Activated T-cell treated with anti-CD3 and anti-CD28 coated beads for 4 hours (primary cell): ENCODE results near the gene C3AR1.
"Not testable (repeated sequence)": the region's sequence is repeated elsewhere in the genome, so short reads cannot be mapped to it uniquely, and the experiment has no call there.

ENCODE experiments used
- DNase-seq: peaks from one replicate; pipeline ENCODE4 v3.0.0-alpha.2; 2020

C3AR1 gene

DNA sequence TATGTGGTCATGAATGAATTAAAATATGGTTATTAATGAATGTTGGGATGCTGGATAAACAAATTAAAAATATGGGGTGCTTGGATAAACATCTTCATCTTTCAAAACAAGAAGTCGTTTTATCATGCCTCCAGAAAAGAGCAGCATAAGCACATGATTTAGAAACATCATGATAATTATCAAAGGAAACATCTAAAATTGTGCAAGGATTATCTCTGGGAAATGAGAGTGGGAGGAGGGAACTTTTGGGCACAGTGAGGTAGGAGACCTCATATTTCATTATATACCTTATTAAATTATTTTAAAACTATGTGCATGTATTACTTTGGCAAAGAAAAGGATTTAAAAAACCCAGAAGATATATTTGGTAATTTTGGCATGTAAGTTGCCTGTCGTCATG lies 8.9 kb downstream of the C3AR1 start:
- no peak for DNase-seq

DNA sequence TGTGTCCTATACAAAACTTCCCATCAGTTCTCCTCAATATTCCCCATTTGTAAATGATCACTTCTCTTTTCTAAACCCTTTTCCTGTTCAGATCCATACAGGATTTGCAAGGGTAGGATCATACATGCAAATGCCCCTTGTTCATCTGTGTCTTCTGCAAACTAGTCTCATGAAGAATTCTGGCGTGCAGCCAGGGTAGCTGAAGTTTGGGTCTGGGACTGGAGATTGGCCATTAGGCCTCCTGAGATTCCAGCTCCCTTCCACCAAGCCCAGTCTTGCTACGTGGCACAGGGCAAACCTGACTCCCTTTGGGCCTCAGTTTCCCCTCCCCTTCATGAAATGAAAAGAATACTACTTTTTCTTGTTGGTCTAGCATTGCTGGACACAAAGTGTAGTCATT lies 11.3 kb downstream of the C3AR1 start:
- DNase-seq = no peak

DNA sequence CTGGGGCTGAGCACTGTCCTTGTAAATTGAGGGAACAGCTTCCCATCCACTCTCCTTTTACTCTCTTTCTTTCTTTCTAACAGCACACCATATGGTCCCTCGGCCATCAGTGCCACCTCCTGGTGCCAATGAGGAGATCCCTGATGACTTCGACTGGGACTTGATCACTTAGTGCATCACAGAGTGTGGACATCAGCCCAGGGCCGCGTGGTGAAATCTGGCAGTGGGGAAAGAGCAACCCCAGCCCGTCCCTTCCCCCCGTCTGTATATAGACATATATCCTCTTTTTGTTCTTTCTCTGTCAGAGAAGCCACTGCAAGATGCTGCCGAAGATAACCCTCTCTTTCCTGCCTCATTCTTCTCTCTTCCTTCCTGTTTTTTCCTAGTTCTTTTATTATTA lies 13.5 kb downstream of the C3AR1 start:
- no peak for DNase-seq

DNA sequence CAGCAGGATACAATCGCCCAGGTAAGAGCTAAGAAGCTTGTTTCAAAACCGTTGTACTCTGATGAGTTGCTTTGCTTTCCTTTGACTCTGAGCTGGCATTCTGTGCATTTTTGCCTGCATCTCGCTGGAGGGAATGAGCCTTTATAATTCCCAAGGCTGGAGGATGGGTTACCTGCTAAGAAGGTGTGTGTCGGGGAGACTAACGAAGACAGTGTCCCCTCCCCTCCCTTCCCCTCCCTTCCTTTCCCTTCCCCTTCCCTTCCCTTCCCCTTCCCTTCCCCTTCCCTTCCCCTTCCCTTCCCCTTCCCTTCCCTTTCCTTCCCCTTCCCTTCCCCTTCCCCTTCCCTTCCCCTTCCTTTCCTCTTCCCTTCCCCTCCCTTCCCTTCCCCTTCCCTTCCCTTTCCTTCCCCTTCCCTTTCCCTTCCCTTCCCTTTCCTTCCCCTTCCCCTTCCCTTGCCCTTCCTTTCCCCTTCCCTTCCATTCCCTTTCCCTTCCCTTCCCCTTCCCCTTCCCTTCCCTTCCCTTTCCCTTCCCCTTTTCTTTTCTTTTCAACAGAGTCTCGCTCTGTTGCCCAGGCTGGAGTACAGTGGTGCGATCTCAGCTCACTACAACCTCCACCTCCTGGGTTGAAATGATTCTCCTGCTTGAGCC lies 15.4 kb downstream of the C3AR1 start:
- no peak for DNase-seq

DNA sequence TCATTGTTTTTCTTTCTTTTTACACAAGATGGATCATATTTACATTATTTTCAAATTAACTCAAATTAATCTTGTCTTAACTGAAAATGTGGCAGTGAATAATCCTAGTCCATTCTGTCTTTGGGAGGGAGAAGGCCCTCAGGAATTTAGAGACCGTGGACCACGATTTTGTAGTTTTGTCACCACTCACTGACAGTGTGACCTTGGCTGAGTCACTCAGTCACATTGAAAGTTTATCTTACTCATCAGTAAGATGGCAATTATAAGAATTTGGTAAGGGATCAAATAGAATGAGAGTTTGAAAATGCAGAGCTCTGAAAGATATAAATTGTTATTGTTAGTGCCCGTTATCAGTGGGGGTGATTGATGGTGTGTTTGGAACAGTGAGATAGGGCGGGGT lies 17.3 kb downstream of the C3AR1 start:
- no peak for DNase-seq

DNA sequence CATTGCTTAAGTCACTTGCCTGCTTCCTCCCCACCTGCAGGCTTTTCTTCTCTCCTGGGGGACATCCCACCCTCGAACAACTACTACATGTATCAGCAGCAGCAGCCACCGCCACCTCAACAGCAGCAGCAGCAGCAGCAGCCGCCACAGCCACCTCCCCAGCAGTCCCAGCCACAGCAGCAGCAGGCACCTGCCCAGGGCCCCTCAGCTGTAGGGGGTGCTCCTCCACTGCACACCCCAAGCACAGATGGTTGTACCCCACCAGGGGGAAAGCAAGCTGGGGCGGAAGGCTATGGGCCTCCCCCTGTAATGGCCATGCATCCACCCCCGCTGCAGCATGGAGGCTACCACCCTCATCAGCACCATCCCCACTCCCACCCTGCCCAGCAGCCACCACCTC lies 18.3 kb downstream of the C3AR1 start:
- DNase-seq = no peak

DNA sequence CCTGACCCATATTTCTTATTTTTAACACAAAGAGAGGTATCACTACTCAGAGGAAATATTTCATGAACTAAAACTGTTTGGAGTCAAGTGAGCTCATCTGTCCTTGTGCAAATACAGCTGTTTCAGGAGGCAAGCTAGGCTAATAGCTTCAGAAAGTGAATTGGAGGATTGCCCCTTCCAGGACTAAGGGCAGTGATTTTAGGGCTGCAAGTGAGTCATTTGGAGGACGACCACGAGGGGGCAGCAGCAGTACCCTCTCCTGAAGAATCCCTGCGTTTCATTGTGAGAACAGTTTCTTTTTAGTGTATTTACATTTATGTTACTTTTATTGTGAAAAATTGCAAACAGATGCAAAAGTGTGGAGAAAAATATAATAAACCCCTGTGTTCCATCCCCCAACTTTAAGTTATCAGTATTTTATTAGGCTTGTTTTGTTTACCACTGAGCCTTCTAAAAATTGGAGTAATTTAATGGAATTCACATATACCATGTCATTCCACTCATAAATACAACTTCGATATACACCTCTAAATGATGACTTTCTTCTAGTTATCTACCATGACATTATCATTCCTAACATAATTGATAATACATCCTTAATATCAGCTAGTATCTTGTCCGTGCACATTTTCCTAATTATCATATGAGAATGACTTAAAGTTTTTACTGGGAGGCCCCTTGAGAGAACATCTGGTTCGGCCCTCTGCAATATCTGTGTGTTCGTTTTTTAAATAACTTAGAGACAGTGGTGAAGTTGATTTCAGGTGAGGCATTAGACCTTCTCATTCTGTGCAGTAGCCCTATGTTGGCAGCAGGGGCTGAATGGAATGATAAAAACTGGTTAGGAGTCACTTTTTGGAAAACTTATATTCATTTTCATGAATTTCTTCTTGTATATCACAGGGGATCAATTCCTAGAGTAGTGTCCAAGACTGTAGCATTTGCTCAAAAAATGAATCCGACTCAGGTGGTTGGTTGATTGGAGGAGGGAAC lies 19.9 kb downstream of the C3AR1 start:
- peak; percentile 84 for DNase-seq

DNA sequence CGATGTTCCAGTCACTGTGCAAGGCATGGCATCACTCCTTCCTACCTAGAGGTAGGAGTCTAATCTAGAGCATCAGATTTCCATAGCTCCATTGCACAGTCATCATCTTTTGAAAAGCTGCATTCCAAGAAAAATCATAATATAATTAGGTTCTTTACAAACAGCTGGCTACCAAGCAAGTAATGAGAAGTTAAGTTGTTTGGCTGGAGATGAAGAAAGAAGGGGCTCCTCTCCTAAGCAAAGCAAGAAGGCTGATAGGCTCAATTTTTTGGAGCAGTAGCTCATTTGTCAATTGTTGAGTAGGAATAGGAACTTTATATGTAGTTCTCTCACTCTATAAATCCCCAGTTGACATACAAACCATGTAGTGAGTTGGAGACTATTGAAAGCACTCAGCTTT lies 25.4 kb downstream of the C3AR1 start:
- no peak for DNase-seq

DNA sequence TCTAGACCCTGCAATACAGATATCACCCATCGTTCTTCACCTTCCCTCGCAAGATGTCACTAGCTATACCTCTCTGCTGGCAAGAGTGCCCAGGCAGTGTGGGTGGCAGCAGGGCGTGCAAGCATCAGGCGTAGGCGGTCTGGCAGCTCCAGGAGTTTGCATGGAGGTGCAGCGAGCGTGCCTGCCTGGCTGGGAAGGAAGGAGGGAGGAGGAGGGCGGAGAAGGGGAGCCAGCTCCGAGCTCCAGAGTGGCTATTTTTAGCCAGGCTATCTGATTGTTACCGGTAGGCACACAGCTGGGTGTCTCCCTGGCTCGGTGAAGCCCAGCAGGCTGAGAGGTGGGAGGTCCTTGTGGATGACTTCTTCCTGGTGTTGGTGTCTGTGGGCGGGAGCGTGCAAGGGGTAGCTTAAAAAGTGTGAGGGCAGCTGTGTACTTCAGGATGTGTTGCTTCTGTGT lies 27.5 kb downstream of the C3AR1 start:
- DNase-seq = no peak

DNA sequence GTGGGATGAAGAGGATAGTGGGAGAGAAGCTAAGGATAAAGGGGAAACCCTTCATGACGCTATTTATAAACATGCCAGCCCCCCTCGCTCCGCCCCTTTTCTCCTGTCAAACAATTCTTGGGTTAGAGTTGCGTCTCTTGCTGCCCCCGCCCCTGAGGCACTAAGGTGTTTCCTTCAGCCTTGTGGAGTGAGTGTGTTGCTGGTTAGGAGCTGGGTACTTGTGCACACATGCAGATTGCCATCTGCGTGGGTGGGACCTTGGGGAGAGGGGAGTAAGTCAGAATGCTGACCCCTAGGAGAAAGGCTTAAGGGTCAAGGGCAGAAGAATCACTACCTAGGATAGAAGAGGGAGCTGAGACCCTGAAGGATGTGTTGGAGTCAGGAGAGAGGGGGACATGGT lies 28.2 kb downstream of the C3AR1 start:
- DNase-seq = no peak

DNA sequence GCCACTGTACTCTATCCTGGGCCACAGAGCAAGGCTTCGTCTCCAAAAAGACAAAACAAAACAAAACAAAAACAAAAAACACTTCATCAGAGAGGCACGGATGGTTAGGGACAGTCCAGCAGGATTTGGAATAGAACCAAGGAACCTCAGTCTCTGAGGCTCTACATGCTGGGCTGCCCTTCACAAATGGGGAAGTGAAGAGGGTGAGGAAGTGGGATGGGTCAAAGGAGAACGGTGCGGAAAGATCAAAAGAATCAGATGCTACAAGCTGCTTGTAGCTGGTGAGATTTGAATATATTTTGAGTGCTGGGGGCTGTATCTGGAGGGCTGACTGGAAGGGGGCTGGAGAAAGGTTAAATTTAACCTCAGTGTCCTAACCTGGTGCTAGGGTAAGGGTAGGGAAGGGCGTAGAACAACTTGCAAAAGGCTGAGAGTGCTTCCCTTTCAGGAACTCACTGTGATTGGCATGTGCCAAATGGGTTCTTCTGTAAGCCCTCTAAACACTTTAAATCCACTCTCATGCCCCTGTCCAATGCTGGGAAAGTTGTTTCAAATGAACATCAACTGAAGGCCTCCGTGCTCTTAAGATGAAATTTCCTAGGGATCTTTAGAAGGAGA lies 29.0 kb downstream of the C3AR1 start:
- no peak for DNase-seq

DNA sequence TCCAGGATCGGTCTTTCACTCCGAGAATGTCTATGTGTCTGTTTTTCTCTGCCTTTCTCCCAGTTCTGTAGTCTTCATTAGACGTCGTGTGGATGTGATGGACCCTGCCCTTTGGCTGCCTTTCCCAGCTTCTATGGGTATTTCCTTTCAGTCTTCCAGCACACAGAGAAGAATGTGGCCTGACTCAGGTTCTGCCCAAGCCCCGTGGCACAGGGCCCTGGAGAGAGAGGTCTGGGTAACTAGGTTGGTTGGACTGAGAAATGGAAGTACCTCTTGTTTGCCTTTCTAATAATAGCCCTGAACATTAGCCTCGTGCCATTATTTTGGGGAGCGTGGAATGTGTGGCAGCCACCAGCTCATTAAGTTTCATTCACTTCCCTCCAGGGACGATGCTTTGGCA lies 29.8 kb downstream of the C3AR1 start:
- DNase-seq = no peak

DNA sequence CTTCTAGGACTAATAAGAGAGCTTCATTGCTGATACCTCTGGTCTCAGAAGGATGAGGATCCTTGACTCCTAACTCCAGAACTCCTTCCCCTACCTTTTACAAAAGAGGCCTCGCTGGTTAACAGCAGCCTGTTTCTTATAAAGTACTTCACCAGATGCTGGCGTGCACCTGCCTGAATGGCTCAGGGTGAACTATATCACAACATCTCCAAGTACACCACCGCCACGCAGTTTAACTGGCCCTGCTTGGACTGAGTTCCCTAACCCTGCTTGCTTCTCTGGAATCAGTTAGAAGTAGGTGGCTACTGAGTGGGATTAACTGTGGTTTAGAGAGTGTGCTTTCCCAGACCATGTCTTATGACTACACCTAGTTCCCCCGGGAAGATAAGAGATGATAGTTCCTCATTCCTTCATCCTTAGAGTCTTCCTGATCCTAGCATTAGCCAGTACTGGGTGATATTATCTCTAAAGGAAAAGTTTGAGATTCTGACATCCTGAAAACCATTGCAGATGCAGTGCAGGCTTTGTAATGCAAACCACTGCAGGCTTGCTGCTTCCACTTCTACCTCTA lies 30.6 kb downstream of the C3AR1 start:
- DNase-seq = no peak

DNA sequence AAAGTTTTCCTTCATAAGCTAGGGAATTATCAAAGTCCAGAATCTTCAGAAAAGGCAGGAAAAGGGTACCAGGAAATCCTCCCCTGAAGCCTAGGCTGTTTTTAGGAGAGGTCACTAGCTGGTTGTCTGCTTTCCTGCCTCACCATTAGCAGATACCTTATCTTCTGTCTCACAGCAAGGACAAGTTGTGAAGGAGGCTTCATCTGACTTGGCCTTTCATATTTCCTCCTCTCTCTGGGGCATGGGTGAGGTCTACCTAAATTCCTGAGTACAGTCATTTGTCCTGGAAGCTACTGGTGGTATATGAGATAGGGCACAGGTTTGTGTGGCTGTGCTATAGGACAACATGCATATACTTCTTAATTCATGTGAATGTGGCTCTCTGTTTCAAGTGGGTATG lies 31.4 kb downstream of the C3AR1 start:
- no peak for DNase-seq

DNA sequence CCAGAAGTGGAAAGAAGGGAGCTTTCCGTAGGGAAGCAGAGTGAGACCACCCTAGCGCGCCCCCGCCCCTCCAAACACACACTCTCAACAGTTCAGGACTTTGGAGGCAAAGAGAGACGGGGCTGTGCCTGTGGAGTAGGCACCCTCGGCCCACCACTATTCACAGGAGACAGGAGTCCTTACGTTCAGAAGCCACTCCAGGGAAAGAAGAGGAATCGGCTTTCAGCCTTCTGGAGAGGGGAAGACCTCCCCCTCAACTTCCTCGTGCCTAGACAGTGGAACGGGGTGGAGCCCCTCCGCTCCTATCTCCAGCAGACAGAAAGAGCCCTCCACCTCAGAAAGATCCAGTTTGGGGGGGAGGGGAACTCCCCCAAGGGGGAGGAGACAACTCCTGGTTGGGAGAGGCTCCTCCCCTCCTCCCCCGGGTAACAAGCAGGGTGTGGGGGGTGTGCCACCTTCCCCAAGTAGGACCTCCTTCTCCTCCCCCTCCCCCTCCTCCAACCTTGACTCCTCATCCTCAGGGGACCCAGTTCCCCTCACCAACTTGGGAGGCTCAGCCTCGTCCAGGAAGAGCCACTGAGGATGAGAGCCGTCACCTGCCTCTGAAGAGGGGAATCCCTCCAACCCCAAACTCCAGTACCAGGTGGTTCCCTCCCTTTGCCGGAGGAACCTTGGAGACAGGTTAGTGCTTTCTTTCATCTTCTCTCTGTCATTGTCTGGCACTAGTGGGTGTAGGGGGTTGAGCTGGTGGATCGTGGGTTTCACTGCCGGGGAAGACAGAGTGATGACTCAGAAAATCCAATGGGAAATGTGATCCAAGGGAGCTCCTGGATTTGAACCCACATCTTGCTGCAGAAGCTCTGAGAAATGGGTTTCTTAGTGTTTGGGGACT lies 32.8 kb downstream of the C3AR1 start:
- DNase-seq = peak; percentile 44

DNA sequence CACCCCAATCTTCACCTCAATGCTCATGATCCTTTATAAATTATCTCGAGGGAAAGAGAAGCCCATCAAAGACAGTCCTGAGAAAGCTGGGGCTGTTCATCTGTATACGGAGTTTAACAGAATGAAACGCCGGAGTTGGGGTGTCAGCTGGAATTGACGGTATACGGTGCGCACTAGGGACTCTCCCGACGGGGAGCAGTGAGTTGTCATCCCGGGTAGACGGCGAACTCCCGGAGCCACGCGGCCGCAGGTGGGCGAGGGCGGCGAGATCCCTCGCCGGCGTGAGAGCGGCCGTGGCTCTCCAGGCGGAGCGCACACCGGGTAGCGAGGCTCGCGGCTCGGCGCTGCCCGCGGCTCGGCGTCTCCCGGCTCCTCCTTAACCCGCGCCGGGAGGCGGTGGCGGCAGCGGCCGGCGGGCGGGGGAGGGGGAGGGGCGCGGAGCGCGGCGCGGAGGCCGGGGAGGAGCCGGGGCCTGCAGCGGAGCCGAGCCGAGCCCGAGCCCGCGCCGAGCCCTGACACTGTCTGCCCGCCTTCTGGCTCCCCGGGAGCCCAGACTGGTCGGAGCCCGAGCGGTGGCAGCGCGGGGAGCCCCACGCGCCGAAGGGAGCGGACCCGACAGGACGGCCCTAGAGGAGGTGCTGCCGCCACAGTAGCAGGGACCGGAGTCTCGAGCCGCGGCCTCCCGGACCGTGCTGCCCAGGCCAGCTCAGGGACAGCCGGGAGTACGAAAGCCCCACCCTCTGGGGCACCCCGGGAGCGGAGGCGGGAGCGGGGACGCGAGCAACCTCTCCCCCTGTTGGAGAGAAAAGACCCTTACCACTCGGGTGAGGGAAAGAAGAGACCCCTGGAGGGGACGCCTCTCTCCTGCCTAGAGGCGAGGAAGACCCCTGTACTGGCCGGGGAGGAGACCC lies 33.7 kb downstream of the C3AR1 start, which contains the start of gene FOXJ2:
Gene FOXJ2 (plus strand): TSS at position 475 of the 911 bp plus-strand sequence. CDS start 7,117 bp downstream, outside the sequence.
- DNase-seq = peak; percentile 67

DNA sequence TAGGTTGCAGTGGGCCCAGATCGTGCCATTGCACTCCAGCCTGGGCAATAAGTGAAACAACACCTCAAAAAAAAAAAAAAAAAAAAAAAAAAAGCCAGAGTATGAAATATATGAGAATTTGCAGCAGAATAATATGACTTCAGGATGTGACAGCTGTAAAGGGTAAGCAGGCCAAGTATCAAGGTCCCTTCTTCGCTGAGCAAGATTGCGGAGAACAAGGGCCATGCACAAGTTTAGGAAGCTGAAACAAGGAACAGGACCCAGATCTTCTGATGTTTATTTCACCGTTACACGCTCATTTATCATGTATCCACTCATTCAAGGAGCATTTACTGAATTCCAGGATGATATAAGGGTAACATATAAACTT lies 34.3 kb downstream of the C3AR1 start:
- DNase-seq = no peak

DNA sequence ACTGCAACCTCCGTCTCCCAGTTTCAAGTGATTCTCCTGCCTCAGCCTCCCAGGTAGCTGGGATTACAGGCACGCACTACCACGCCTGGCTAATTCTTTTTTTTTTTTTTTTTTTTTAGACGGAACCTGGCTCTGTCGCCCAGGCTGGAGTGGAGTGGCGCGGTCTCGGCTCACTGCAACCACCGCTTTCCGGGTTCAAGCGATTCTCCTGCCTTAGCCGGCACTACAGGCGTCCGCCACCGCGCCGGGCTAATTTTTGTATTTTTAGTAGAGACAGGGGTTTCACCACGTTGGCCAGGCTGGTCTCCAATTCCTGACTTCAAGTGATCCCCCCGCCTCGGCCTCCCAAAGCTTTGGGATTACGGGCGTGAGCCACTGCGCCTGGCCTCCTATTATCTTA lies 35.1 kb downstream of the C3AR1 start:
- not testable (repeated sequence) for DNase-seq

DNA sequence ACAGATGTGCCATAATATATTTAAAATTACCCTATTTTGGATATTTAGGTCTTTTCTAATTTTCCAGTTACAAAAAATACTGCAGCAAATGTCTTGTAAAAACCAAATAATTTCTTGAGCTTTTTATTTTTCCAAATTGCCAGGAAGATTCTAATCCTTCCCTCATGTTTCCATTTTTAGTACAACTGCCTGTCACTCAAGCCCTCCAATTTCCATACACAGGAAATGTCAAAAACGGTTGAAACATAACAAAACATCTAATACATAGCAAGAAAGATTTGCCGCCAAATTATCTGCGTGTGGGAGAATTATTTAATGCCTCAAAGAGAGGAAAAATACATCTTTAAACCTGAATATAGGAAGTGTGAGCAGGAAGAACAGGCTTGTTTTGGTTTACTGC lies 36.0 kb downstream of the C3AR1 start:
- no peak for DNase-seq

DNA sequence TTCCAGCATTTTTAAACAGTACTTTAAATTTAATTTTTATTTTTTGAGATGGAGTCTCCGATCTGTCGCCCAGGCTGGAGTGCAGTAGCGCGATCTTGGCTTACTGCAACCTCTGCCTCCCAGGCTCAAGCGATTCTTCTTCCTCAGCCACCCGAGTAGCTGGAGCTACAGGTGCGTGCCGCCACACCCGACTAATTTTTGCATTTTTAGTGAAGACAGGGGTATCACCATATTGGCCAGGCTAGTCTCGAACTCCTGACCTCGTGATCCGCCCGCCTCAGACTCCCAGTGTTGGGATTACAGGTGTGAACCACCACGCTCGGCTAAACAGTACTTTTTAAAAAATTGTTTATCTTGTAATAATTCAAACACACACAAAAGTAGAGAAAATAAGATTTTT lies 37.9 kb downstream of the C3AR1 start:
- DNase-seq = no peak

DNA sequence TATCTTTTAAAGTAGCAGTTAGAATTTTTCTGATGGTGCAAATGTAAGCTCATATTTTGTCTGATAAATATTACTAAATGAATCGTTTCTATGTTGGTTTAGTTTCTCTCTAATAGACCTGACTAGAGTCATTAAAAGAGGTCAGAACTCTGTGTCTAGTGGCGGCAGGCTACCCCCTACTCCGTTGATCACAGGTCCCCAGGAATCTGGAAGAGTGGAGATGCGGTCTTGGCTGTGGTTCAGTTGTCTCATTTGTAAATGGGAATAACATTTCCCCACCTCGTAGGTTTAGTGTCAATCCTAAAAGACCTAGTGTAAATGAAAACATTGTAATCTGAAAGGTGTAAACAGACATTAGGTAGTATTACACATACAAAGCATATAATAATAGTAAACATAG lies 38.3 kb downstream of the C3AR1 start:
- DNase-seq = no peak
